Brain microvascular endothelial cell (primary cell): ENCODE results near the gene CSAD.
"Not testable (repeated sequence)": the region's sequence is repeated elsewhere in the genome, so short reads cannot be mapped to it uniquely, and the experiment has no call there.

Source experiments
- DNase-seq: peaks from one replicate; pipeline ENCODE4 v3.0.0-alpha.2; 2020
- H3K27ac ChIP-seq: fragments of 250-450 bp; sonication (Bioruptor Pico); 2 replicates; pipeline ENCODE4 v1.5.1; 2020; ENCODE audit warnings: mild to moderate bottlenecking, moderate library complexity
- H3K27me3 ChIP-seq: fragments of 250-450 bp; sonication (Bioruptor Pico); replicated peaks from 2 replicates; pipeline ENCODE4 v1.5.1; 2020; ENCODE audit warnings: mild to moderate bottlenecking
- H3K36me3 ChIP-seq: fragments of 250-450 bp; sonication (Bioruptor Pico); replicated peaks from 2 replicates; pipeline ENCODE4 v1.5.1; 2020; ENCODE audit warnings: mild to moderate bottlenecking
- H3K4me3 ChIP-seq: 2 replicates; pipeline ENCODE4 v1.5.1; 2011; ENCODE audit warnings: low read depth, mild to moderate bottlenecking, control low read depth, low read length, moderate library complexity
- in situ Hi-C: cut with HindIII; loops from 2 replicates; pipeline ENCODE4 v1.10.0; 2017; ENCODE audit warnings: low sequenced_read_pairs, low pct_ligation_motif_present
- TF ChIP-seq, protein P1 (sequence below): IDR thresholded peaks from 2 replicates; pipeline ENCODE4 v1.5.1; 2011; ENCODE audit warnings: low read depth, mild to moderate bottlenecking, moderate library complexity, low read length, control low read depth, inconsistent platforms; ENCODE audit errors: missing control alignments

CSAD gene

DNA sequence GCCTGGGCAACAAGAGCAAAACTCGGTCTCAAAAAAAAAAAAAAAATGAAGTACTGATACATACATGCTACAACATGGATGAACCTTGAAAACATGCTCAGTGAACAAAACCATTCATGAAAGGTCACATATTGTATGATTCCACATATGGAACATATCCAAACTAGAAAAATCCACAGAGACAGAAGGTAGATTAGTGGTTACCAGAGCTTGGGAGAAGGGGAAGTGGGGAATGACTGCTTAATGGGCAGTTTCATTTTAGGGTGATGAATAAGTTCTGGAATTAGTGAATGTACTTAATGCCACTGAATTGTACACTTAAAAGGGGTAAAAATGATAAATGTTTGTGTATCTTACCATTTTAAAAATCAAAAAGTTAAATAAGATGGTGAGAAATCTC is 23.6 kb upstream of the CSAD start:
- Histone ChIP-seq H3K36me3 (no peaks in the 10 kb centered on the region), H3K4me3 (no peak overlapping the region), H3K27me3 (no peaks in the 10 kb centered on the region), H3K27ac (no peak overlapping the region)
- in situ Hi-C loops, result no loop called here
- TF ChIP-seq, protein P1, sequence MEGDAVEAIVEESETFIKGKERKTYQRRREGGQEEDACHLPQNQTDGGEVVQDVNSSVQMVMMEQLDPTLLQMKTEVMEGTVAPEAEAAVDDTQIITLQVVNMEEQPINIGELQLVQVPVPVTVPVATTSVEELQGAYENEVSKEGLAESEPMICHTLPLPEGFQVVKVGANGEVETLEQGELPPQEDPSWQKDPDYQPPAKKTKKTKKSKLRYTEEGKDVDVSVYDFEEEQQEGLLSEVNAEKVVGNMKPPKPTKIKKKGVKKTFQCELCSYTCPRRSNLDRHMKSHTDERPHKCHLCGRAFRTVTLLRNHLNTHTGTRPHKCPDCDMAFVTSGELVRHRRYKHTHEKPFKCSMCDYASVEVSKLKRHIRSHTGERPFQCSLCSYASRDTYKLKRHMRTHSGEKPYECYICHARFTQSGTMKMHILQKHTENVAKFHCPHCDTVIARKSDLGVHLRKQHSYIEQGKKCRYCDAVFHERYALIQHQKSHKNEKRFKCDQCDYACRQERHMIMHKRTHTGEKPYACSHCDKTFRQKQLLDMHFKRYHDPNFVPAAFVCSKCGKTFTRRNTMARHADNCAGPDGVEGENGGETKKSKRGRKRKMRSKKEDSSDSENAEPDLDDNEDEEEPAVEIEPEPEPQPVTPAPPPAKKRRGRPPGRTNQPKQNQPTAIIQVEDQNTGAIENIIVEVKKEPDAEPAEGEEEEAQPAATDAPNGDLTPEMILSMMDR, result no peak
- DNase-seq, result no peak

- H3K4me3 ChIP-seq, in situ Hi-C loops, H3K36me3 ChIP-seq, H3K27ac ChIP-seq, H3K27me3 ChIP-seq, DNase-seq: not testable (repeated sequence)
Measured at GRCh38 chr12:53202316-53202715, 21.6 kb upstream of the CSAD start.

DNA sequence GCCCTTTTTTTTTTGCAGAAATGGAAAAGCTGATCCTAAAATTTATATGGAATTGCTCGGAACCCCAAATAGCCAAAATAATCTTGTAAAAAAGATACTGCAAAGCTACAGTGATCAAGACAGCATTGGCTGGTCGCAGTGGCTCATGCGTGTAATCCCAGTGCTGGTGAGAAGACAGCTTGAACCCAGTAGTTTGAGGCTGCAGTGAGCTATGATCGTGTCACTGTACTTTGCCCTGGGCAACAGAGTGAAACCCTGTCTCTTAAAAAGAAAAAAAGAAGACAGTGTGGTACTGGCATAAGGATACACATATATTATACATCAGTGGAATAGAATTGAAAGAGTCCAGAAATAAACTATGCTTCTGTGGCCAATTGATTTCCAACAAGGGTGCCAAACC is 20.9 kb upstream of the CSAD start:
- Histone ChIP-seq H3K27me3 (no peaks in the 10 kb centered on the region), H3K4me3 (no peak overlapping the region), H3K27ac (no peak overlapping the region), H3K36me3 (no peaks in the 10 kb centered on the region)
- TF ChIP-seq, protein P1, result no peak
- no peak for DNase-seq
- in situ Hi-C loops, result no loop called here

GRCh38 chr12:53201177-53201541 is 20.4 kb upstream of the CSAD start:
- H3K36me3 ChIP-seq, result no peaks in the 10 kb centered on the region
- no peak for DNase-seq
- TF ChIP-seq, protein P1, result no peak
- no peak overlapping the region for H3K27ac ChIP-seq
- H3K27me3 ChIP-seq, result no peaks in the 10 kb centered on the region
- H3K4me3 ChIP-seq, result no peak overlapping the region
- in situ Hi-C loops, result no loop called here

DNA sequence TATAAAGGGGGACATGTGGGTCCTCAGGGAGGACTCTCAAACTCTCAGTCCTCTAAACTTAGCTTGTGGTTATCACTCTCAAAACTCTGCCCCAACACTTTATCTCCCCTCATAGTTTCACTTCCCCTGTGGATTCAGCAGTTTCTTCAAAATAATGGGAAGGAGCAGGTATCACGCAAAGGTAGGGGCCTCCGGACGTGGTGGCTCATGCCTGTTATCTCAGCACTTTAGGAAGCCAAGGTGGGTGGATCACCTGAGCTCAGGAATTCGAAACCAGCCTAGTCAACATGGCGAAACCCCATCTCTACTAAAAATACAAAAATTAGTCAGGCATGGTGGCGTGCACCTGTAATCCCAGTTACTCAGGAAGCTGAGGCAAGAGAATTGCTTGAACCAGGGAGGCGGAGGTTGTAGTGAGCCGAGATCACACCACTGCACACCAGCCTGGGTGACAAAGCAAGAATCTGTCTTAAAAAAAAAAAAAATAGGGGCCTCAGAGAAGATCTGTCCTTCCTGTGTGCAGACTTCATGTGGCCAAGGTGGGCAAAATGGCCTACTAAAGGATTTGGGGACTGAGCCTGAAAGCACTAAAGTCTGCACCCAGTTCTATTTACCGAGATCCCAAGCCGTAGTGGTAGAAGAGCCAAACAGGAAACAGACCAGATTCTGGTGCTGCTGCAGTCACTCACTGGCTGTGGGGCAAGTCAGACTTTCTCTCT is 19.9 kb upstream of the CSAD start:
- no peak for DNase-seq
- TF ChIP-seq, protein P1, result no peak
- Histone ChIP-seq H3K27ac (no peak overlapping the region), H3K4me3 (no peak overlapping the region), H3K27me3 (no peaks in the 10 kb centered on the region), H3K36me3 (no peaks in the 10 kb centered on the region)
- in situ Hi-C loops, result no loop called here

DNA sequence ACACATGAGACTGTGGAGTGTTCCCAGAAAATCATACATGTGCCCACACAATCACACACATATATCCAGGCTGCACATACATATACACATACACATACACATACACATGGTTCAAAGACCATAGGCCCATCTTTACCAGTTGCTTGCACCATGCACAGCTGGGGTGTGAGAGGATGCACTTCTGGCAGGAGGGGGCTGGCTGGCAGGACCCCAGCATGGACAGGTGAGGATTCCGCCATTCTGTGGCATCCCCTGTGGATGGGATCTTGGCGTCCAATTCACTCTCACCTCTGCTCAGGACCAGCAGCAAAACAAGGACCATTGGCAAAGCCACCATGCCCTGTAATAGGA is 19.4 kb upstream of the CSAD start:
- Histone ChIP-seq H3K4me3 (no peak overlapping the region), H3K27me3 (no peaks in the 10 kb centered on the region), H3K27ac (no peak overlapping the region), H3K36me3 (no peaks in the 10 kb centered on the region)
- in situ Hi-C loops, result no loop called here
- TF ChIP-seq, protein P1, result no peak
- no peak for DNase-seq
